HG02763 (cell line): Measurements from ENCODE around the gene OCEL1.
"Not testable (repeated sequence)": the region's sequence is repeated elsewhere in the genome, so short reads cannot be mapped to it uniquely, and the experiment has no call there.

Experiments
- ATAC-seq: cut with Tn5 transposase; IDR thresholded peaks from one replicate; pipeline ENCODE4 v1.9.1; 2021; ENCODE audit warnings: mild to moderate bottlenecking, moderate library complexity; ENCODE audit not compliant: unreplicated experiment

Gene OCEL1

GRCh38 chr19:17226002-17226933 lies at the start of gene OCEL1:
OCEL1 (plus strand) TSS chr19:17226226; CDS start chr19:17226248, 22 bp downstream.
- ATAC-seq = peak; percentile 86

- no peak for ATAC-seq
Observed at GRCh38 chr19:17178291-17178690, 47.7 kb upstream of the OCEL1 start.

GRCh38 chr19:17180997-17181702 lies 44.9 kb upstream of the OCEL1 start:
- ATAC-seq = no peak

GRCh38 chr19:17183271-17183761 lies 42.7 kb upstream of the OCEL1 start:
- ATAC-seq = no peak

- ATAC-seq = no peak
Observed at GRCh38 chr19:17183858-17184321, 42.1 kb upstream of the OCEL1 start.

GRCh38 chr19:17184371-17184841 lies 41.6 kb upstream of the OCEL1 start:
- no peak for ATAC-seq

GRCh38 chr19:17185590-17185989 lies 40.4 kb upstream of the OCEL1 start:
- ATAC-seq = no peak

GRCh38 chr19:17191736-17192135 lies 34.3 kb upstream of the OCEL1 start:
- not testable (repeated sequence) for ATAC-seq

- no peak for ATAC-seq
Observed at GRCh38 chr19:17192751-17193150, 33.3 kb upstream of the OCEL1 start.

GRCh38 chr19:17194608-17195007 lies 31.4 kb upstream of the OCEL1 start:
- ATAC-seq = no peak

GRCh38 chr19:17195106-17195505 lies 30.9 kb upstream of the OCEL1 start:
- ATAC-seq = no peak

- no peak for ATAC-seq
Observed at GRCh38 chr19:17196610-17197009, 29.4 kb upstream of the OCEL1 start.

- ATAC-seq = no peak
Observed at GRCh38 chr19:17197666-17198065, 28.4 kb upstream of the OCEL1 start.

GRCh38 chr19:17200408-17201079 lies 25.5 kb upstream of the OCEL1 start:
- no peak for ATAC-seq

GRCh38 chr19:17202249-17202648 lies 23.8 kb upstream of the OCEL1 start:
- ATAC-seq = no peak

- no peak for ATAC-seq
Observed at GRCh38 chr19:17202713-17203112, 23.3 kb upstream of the OCEL1 start.

GRCh38 chr19:17205237-17206140 lies 20.5 kb upstream of the OCEL1 start:
- no peak for ATAC-seq

- no peak for ATAC-seq
Observed at GRCh38 chr19:17206736-17207581, 19.1 kb upstream of the OCEL1 start.
